Fibroblast of lung (primary cell): Measurements from ENCODE around the gene ADM.

Experiments used
- CTCF ChIP-seq, 2 donors: IDR thresholded peaks in 1 of 2; conservative IDR thresholded peaks in 1 of 2; 1 replicate in 1 of 2; 2 replicates in 1 of 2; pipeline ENCODE4 v1.5.1; 2011 to 2012; ENCODE audit warnings: low read length in 2 of 2, control low read depth in 1 of 2, inconsistent platforms in 1 of 2, low read depth in 1 of 2, mild to moderate bottlenecking in 1 of 2
- EZH2 ChIP-seq: IDR thresholded peaks from 2 replicates; pipeline ENCODE4 v1.5.1; 2012; ENCODE audit warnings: low read length, control low read depth, mild to moderate bottlenecking; ENCODE audit errors: missing control alignments

- TF ChIP-seq CTCF (conservative IDR thresholded peaks at IDR 0.05 in 1 of 2, IDR thresholded peaks at IDR 0.05 in 1 of 2; ENCODE audit: low read depth in 1 of 2, low read length in 2 of 2) (no peak), EZH2 (no peak)
These were observed 13.6 kb downstream of the ADM start for GRCh38 chr11:10318527-10318802.
